ENCODE data around the gene WDR77. TPM values are rescaled to one million over a fixed set of nuclear protein-coding genes. Genes with fewer than 3 reads are reported as not detected.

WDR77 gene
- total RNA-seq, 1 experiment from 2014 or later: 62.1 TPM

- peaks cover 15% of the 10 kb centered on the region for H3K36me3 ChIP-seq (ENCODE audit: low read depth, low read length)
- H3K9ac ChIP-seq (ENCODE audit: low read length): no peak overlapping the region
- H4K20me1 ChIP-seq (ENCODE audit: low read length): no peaks in the 10 kb centered on the region
- intact Hi-C loops (cut with micrococcal nuclease): no loop called here
- H2AFZ ChIP-seq (ENCODE audit: low read length): no peak overlapping the region
- no TSS peak for BruUV-seq (replicated peaks)
- no peak for DNase-seq
- no peaks in the 10 kb centered on the region for H3F3A ChIP-seq (ENCODE audit: low read length, unreplicated experiment)
- POLR2A ChIA-PET (ENCODE audit: unreplicated experiment): no interaction called here
- H3K79me2 ChIP-seq (ENCODE audit: low read length): no peaks in the 10 kb centered on the region
- no peak overlapping the region for H3K4me3 ChIP-seq (ENCODE audit: low read length)
- no peaks in the 10 kb centered on the region for H3K27me3 ChIP-seq (ENCODE audit: low read length)
- no peak for TF ChIP-seq CTCF (conservative IDR thresholded peaks at IDR 0.05; ENCODE audit: low read depth, low read length)
- no peak overlapping the region for H3K27ac ChIP-seq (ENCODE audit: low read length)
- no peaks in the 10 kb centered on the region for H3K4me1 ChIP-seq (ENCODE audit: insufficient read depth, low read length)
- no peaks in the 10 kb centered on the region for H3K9me3 ChIP-seq (ENCODE audit: low read length)
- ATAC-seq: no peak
- no peaks in the 10 kb centered on the region for H3K9me2 ChIP-seq (replicated peaks; ENCODE audit: low read length)
- CTCF ChIA-PET: interaction anchor here (1.0 kb wide), 1 partner anchor 13 kb away, joined by 3 read pairs; no protein-coding TSS in a partner anchor
- no peak overlapping the region for H3K4me2 ChIP-seq (ENCODE audit: low read length)
Observed at GRCh38 chr1:111468717-111469100, 19.7 kb upstream of the WDR77 start.

DNA sequence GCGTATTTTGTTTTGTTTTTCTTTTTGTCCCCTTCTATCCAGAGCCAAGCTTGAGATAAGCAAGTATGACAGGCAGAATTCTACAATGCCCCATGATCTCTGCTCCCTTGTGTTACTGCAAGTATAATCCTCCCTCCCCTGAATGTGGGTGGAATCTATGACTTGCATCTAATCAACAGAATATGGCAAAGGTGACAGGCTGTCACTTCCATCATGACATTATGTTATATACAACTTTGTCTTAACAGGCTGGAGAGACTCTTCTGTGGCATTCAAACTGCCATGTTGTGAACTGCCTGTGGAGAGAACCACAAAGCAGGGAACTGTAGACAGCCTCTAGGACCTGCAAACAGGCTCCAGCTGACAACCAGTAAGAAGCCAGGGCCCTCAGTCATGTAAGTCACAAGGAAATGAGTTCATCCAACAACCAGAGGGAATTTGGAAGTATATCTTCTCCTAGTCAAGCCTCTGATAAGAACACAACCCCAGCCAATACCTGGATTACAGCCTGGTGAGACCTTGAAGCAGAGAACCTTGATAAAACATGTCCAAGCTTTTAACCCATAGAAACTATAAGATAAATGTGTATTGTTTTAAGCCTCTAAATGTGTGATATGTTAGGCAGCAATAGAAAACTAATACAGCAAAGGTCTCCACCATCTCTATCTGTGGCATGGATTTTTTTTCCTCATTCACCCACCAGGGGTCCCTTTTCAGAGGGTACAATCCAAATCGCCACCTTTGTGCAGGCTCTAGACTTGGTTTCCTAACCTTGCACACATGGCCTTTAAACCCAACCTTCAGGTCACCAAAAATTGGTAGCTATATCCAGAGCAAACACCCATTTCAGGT is 19.0 kb upstream of the WDR77 start:
- intact Hi-C loops (cut with micrococcal nuclease): no loop called here
- Histone ChIP-seq H3K36me3 (ENCODE audit: low read depth, low read length) (peaks cover 15% of the 10 kb centered on the region), H3K4me2 (ENCODE audit: low read length) (no peak overlapping the region)

More for the DNA sequence above, 19.0 kb upstream of the WDR77 start:
- Histone ChIP-seq H2AFZ (ENCODE audit: low read length) (no peak overlapping the region), H3F3A (ENCODE audit: low read length, unreplicated experiment) (no peaks in the 10 kb centered on the region), H3K4me3 (ENCODE audit: low read length) (no peak overlapping the region), H4K20me1 (ENCODE audit: low read length) (no peaks in the 10 kb centered on the region), H3K4me1 (ENCODE audit: insufficient read depth, low read length) (no peaks in the 10 kb centered on the region; the same call in 1 of the 2 replicates), H3K9me3 (ENCODE audit: low read length) (no peaks in the 10 kb centered on the region), H3K27ac (ENCODE audit: low read length) (no peak overlapping the region), H3K79me2 (ENCODE audit: low read length) (no peaks in the 10 kb centered on the region), H3K27me3 (ENCODE audit: low read length) (no peaks in the 10 kb centered on the region), H3K9ac (ENCODE audit: low read length) (no peak overlapping the region), H3K9me2 (replicated peaks; ENCODE audit: low read length) (no peaks in the 10 kb centered on the region)
- no peak for ATAC-seq
- ChIA-PET CTCF (interaction anchor here (1.0 kb wide), 1 partner anchor 14 kb away, joined by 3 read pairs; no protein-coding TSS in a partner anchor), POLR2A (ENCODE audit: unreplicated experiment) (no interaction called here)
- DNase-seq: no peak
- no TSS peak for BruUV-seq (replicated peaks)
- TF ChIP-seq CTCF (conservative IDR thresholded peaks at IDR 0.05; ENCODE audit: low read depth, low read length): no peak
- no peak for TF ChIP-seq EZH2phosphoT487 (IDR thresholded peaks at IDR 0.05; ENCODE audit: borderline replicate concordance, low read length)
- TF ChIP-seq EZH2 (IDR thresholded peaks at IDR 0.05; ENCODE audit: low read length, unreplicated experiment): no peak

Measured in PC-3 (cell line).